ENCODE data around the gene ZDHHC14. TPM values are rescaled to one million over a fixed set of nuclear protein-coding genes. Genes with fewer than 3 reads are reported as not detected.

ZDHHC14 gene
- total RNA-seq, 1 donor: 4.3 TPM

GRCh38 chr6:157669747-157670216, 288.8 kb downstream of the ZDHHC14 start:
- peak; percentile 37 for TF ChIP-seq CTCF (IDR thresholded peaks at IDR 0.05; ENCODE audit: insufficient read depth, low read depth, low read length)

GRCh38 chr6:157670466-157671186, 289.6 kb downstream of the ZDHHC14 start:
- no peak overlapping the region for H3K4me3 ChIP-seq (ENCODE audit: low read depth, low read length)
- DNase-seq (ENCODE audit: low read depth): peak; percentile 24
- no peak for TF ChIP-seq CTCF (IDR thresholded peaks at IDR 0.05; ENCODE audit: insufficient read depth, low read depth, low read length)

More at GRCh38 chr6:157669747-157670216, 288.8 kb downstream of the ZDHHC14 start:
- peak; percentile 84 for DNase-seq (ENCODE audit: low read depth)
- peak overlapping the region; percentile 14 for H3K4me3 ChIP-seq (ENCODE audit: low read depth, low read length)

- no peak overlapping the region for H3K4me3 ChIP-seq (ENCODE audit: low read depth, low read length)
- no peak for TF ChIP-seq CTCF (IDR thresholded peaks at IDR 0.05; ENCODE audit: insufficient read depth, low read depth, low read length)
These were observed 291.9 kb downstream of the ZDHHC14 start for GRCh38 chr6:157672726-157673412.

GRCh38 chr6:157673596-157673995, 292.6 kb downstream of the ZDHHC14 start:
- TF ChIP-seq CTCF (IDR thresholded peaks at IDR 0.05; ENCODE audit: insufficient read depth, low read depth, low read length): no peak
- DNase-seq (ENCODE audit: low read depth): no peak

More at GRCh38 chr6:157672726-157673412, 291.9 kb downstream of the ZDHHC14 start:
- DNase-seq (ENCODE audit: low read depth): no peak

GRCh38 chr6:157674061-157674460, 293.1 kb downstream of the ZDHHC14 start:
- DNase-seq (ENCODE audit: low read depth): no peak
- no peak for TF ChIP-seq CTCF (IDR thresholded peaks at IDR 0.05; ENCODE audit: insufficient read depth, low read depth, low read length)
- no peak overlapping the region for H3K4me3 ChIP-seq (ENCODE audit: low read depth, low read length)

More at GRCh38 chr6:157673596-157673995, 292.6 kb downstream of the ZDHHC14 start:
- H3K4me3 ChIP-seq (ENCODE audit: low read depth, low read length): no peak overlapping the region

GRCh38 chr6:157675831-157676230, 294.8 kb downstream of the ZDHHC14 start:
- no peak overlapping the region for H3K4me3 ChIP-seq (ENCODE audit: low read depth, low read length)
- no peak for TF ChIP-seq CTCF (IDR thresholded peaks at IDR 0.05; ENCODE audit: insufficient read depth, low read depth, low read length)
- no peak for DNase-seq (ENCODE audit: low read depth)
